HFF-Myc (cell line): ENCODE results near the gene SPTBN2.
A peak's percentile ranks its signal among the peaks of the same experiment; 100 is the strongest.

Experiments used
- DNase-seq: peaks from one replicate; pipeline ENCODE4 v3.0.0-alpha.2; 2011; ENCODE audit warnings: low read depth; ENCODE audit errors: extremely low read depth
- H3K4me3 ChIP-seq: replicated peaks from 2 replicates; pipeline ENCODE4 v1.5.1; 2011; ENCODE audit warnings: low read depth, mild to moderate bottlenecking, control low read depth, low read length
- CTCF ChIP-seq: IDR thresholded peaks from 2 replicates; pipeline ENCODE4 v1.5.1; 2012; ENCODE audit warnings: mild to moderate bottlenecking, low read depth, low read length, control low read depth; ENCODE audit errors: missing control alignments

Gene SPTBN2

GRCh38 chr11:66685276-66686099, 43.5 kb downstream of the SPTBN2 start:
- DNase-seq = no peak
- no peak for TF ChIP-seq CTCF

GRCh38 chr11:66684635-66685034, 44.4 kb downstream of the SPTBN2 start:
- H3K4me3 ChIP-seq = no peak overlapping the region
- TF ChIP-seq CTCF = no peak
- no peak for DNase-seq

More at GRCh38 chr11:66685276-66686099, 43.5 kb downstream of the SPTBN2 start:
- H3K4me3 ChIP-seq = no peak overlapping the region

- no peak overlapping the region for H3K4me3 ChIP-seq
- no peak for TF ChIP-seq CTCF
- DNase-seq = no peak
Observed at GRCh38 chr11:66683877-66684276, 45.1 kb downstream of the SPTBN2 start.

- no peak for TF ChIP-seq CTCF
- H3K4me3 ChIP-seq = no peak overlapping the region
- DNase-seq = no peak
Observed at GRCh38 chr11:66680966-66681645, 47.9 kb downstream of the SPTBN2 start.

- DNase-seq = peak; percentile 65
- H3K4me3 ChIP-seq = peak within 1 kb of the TSS; percentile 58
- TF ChIP-seq CTCF = no peak
Observed at GRCh38 chr11:66677599-66678375, 51.2 kb downstream of the SPTBN2 start, which contains the start of gene RBM4B. Gene RBM4B (minus strand): TSS chr11:66677887. CDS start chr11:66677079, 808 bp downstream.

GRCh38 chr11:66676931-66677598, 52.0 kb downstream of the SPTBN2 start:
- peak overlapping the region; percentile 58 for H3K4me3 ChIP-seq
- DNase-seq = no peak
- TF ChIP-seq CTCF = no peak
